SIG-M5 treated with dmso at 0.1 percent for 504 hours (cell line): ENCODE data around the gene SAYSD1.
"Not testable (repeated sequence)": the region's sequence is repeated elsewhere in the genome, so short reads cannot be mapped to it uniquely, and the experiment has no call there.

Experiments
- DNase-seq: peaks from one replicate; lab custom pipeline; 2025; ENCODE audit not compliant: unreplicated experiment; lab: John Stamatoyannopoulos, UW

SAYSD1 gene

DNA sequence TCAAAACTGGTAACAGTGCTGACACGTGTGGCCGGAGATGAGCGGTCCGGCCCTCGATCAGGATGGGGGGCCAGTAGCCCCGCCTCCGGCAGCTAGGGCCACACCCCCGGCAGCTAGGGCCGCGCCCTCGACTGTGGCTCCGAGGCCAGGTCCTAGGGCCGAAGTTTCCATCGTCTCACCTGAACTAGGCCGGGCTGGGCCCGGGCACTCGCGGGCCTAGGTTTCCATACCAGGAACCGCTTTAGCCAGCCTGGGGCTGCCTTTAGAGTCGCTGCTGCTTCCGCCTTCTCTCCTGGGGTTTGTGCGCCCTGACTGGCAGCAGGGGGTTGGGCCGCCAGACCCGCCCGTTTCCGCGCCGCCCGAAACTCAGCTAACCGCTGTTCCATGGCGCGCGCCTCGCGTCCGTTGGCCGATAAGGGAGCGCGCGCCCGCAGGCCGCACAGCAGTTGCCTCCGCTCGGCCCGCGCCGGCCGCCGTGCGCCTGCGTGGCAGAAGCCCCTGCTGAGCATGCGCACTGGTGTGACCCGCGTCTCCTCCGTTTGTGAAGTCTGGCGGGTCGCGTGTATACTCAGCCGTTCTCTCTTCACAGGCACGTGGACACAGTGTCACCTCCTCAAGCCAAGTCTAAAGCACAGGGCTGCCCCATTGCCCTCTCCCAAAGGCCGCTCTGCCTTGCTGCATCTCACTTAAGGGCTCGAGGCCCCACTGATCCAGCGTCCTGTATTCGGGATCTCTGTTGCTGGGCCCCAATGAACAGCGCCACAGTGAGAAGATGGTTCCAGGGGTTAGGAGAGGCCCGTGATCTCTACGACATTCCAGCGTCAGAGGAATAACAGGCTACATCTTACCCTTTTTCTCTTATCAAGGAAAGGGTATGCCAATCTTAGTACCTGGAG is at the start of gene SAYSD1:
Gene SAYSD1 (minus strand): TSS at position 483 of the 896 bp plus-strand sequence. CDS start 97 bp downstream, at position 386.
- DNase-seq: peak; percentile 84

DNA sequence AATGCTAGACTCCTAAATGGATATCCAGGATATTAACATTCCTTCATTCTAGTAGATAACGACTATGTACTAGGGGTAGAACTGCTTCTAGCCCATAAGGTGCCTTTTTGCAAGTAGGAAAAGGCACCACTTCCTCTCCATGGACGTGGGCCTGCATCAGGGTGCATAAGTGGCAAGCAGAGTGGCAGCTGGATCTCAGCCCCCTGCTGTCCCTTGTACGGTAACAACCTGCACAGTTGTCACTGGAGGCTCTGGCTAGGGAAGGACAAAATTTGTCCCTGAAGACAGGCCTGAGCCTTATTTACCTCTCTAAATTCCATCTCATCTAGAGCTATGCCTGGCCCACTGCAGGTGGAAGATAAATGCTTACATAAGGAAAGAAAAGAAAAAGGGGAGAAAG is 42.5 kb upstream of the SAYSD1 start:
- no peak for DNase-seq

- no peak for DNase-seq
Observed at GRCh38 chr6:39156801-39157200, 41.8 kb upstream of the SAYSD1 start.

DNA sequence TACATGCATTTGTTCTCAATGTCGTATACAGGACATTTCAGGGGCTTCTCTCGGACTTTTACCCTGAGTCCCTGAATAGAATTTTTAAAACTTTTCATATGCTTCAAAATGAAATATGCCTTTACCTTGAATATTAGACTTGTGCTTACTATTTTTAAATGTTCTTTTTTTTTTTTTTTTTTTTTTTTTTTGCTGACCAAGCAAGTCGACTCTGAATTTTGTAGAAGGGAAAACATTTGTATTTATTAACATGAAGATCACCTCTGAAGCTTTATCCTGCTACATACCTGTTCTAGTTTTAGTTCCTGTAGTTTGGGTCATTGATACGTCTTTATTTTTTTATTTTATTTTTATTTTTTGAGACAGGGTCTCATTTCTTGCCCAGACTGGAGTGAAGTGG is 39.7 kb upstream of the SAYSD1 start:
- no peak for DNase-seq

GRCh38 chr6:39153766-39154397 is 38.9 kb upstream of the SAYSD1 start:
- DNase-seq: no peak

DNA sequence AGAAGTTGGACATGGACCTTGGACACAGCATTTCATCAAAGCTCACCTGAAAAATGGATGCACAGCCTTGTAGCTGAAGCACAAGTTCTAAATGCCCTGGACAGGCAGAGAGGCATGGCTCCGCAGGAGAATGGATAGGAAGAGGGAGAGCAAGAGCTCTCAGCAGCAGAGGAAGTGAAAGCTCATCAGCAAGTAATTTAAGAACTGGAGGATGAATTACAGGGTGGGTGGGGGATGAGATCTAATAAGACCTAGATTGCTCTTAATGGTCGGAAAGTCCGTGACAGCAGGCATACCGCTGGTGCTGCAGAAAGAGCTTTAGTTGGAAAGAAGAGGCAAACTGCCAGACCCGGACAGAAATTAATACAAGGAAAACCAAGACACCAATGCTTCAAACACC is 37.3 kb upstream of the SAYSD1 start:
- DNase-seq: no peak

- DNase-seq: no peak
Observed at GRCh38 chr6:39151211-39151610, 36.2 kb upstream of the SAYSD1 start.

GRCh38 chr6:39144481-39145173 is 29.6 kb upstream of the SAYSD1 start:
- no peak for DNase-seq

GRCh38 chr6:39143238-39143930 is 28.4 kb upstream of the SAYSD1 start:
- DNase-seq: no peak

GRCh38 chr6:39140556-39141167 is 25.7 kb upstream of the SAYSD1 start:
- DNase-seq: no peak

DNA sequence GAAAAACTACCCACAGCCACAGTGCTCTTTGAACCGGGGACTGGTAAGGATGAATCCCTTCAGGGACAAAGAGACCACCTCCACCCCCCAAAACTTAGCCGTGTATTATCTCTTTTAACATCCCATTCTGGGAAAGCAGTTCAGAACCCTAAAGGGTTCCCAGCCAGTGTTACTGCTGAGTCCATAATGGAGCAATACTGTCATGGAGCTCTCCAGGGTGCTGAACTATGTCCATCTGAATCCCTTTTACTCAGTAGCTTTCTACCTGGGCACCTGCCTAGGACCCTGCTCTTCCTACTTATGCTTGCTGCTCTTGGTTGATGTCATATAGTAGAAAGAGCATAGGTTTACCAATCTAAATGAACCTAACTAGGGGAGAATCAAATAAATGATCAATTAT is 22.3 kb upstream of the SAYSD1 start:
- DNase-seq: peak; percentile 4

DNA sequence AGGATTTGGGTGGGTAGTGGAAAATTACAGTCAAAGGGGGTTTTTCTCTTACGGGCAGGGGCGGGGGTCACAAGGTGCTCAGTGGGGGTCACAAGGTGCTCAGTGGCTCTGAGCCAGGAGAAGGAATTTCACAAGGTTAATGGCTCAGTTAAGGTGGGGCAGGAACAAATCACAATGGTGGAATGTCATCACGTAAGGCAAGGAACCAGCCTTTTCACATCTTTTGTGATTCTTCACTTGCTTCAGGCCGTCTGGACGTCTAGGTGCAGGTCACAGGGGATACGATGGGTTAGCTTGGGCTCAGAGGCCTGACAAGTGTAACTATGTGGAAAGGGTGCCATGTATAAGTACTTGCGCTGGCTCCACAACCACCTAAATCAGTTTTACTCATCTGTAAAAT is 21.2 kb upstream of the SAYSD1 start:
- DNase-seq: not testable (repeated sequence)

- not testable (repeated sequence) for DNase-seq
Observed at GRCh38 chr6:39134761-39135160, 19.8 kb upstream of the SAYSD1 start.

DNA sequence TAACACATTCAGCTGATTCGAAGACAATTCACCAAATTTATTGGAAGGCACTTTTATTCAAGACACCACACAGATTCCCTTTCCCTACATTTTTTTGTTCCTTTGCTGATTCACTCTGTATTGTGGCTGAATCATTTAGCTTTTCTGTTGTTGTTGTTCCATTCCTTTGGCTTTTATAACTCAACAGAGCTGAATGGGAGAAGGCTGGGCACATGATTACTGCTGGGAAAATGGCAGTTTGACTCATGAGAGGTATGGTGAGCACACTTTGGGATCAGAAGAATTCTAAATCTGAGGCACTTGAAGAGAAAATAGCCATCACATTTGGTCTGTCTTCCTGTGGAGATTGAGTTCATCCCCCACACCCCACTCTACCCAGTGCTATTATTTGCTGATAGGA is 15.7 kb upstream of the SAYSD1 start:
- no peak for DNase-seq

DNA sequence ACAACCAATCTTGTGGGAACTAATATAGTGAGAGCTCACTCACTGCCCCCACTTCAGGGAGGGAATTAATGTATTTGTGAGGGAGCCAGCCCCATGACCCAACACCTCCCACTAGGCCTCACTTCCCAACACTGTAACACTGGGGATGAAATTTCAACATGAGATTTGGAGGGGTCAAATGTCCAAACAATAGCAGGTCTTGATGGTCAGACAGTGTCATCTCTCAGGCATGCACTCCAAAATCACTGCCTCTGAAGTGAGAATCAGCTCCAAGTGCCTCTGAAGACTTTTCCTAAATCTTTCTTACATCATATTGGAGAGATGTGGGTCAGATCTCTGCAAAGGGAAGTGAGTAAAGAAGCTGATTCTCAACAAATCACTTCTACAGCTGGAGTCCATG is 13.8 kb upstream of the SAYSD1 start:
- no peak for DNase-seq

- no peak for DNase-seq
Observed at GRCh38 chr6:39128106-39128505, 13.1 kb upstream of the SAYSD1 start.

GRCh38 chr6:39124114-39124513 is 9.1 kb upstream of the SAYSD1 start:
- no peak for DNase-seq

- DNase-seq: no peak
Observed at GRCh38 chr6:39118921-39119320, 3.9 kb upstream of the SAYSD1 start.

GRCh38 chr6:39114388-39114703 is 640 bp downstream of the SAYSD1 start:
- DNase-seq: peak; percentile 47

DNA sequence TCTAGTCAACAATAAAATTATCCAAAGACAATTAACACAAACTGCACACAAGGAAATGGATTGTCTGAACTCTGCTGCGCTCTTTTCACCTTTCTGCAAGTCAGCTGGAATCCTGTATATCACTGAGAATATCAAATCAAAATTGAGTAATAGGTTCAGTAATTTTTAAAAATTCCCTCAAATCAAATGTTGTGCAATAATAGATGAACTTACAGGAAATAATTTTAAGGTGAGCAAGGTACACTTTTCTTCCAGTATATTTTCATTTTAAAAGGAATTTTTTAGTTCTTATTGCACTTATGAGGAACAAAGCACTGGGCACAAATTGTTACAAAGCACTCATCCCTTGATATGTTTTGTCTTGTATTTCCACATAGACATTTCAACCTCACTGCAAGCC is 1.2 kb downstream of the SAYSD1 start:
- no peak for DNase-seq

DNA sequence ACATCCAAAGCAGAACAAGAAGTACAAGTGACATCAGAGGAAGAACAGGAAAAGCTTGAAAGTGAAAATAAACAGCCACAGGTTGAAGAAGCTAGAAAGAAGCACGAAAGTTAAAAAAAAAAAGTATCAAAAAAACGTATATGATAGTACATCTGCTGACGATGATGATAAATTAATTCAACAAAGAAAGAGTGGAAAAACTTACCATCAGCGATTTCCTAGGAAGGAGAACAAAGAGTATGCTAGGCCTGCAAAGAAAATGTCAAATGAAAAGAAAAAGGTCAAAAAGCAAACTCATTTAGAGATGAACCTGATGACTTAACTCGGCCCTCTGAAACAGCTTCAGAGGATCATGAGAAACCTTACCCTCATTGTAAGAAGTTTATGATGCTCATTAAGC is 3.7 kb downstream of the SAYSD1 start:
- no peak for DNase-seq
